Subcutaneous adipose tissue (tissue), 4 donors: Measurements from ENCODE around the gene EIF2B1. TPM values are rescaled to one million over a fixed set of nuclear protein-coding genes. Genes with fewer than 3 reads are reported as not detected.

Experiments
- CTCF ChIP-seq: fragments of 450-650 bp; IDR thresholded peaks from one replicate; pipeline ENCODE4 v1.5.1; 2016; ENCODE audit warnings: low read depth, mild to moderate bottlenecking, control low read depth, antibody characterized with exemption, moderate library complexity
- total RNA-seq, 4 donors: library from RNA; depleted of rRNA; stranded (reverse); fragments of >200 nt; gene quantifications; one replicate each; pipeline ENCODE4 v1.1.0, GENCODE V29; 2016

The EIF2B1 gene
- 10 to 100 TPM; 57.6 to 94.5 (median 70.4) TPM for total RNA-seq

- TF ChIP-seq CTCF: no peak
Measured at GRCh38 chr12:123633379-123634141, at the start of gene EIF2B1, which contains the start of gene GTF2H3. Gene EIF2B1 (minus strand): TSS chr12:123633686. CDS start chr12:123633557, 129 bp downstream. Gene GTF2H3 (plus strand): TSS chr12:123633829. CDS start chr12:123633860, 31 bp downstream.

- TF ChIP-seq CTCF: no peak
Measured at GRCh38 chr12:123681605-123682004, 48.1 kb upstream of the EIF2B1 start.

- TF ChIP-seq CTCF: no peak
Measured at GRCh38 chr12:123678981-123679380, 45.5 kb upstream of the EIF2B1 start.

GRCh38 chr12:123676616-123677320 is 43.3 kb upstream of the EIF2B1 start:
- TF ChIP-seq CTCF: no peak

- TF ChIP-seq CTCF: no peak
Measured at GRCh38 chr12:123675436-123675835, 42.0 kb upstream of the EIF2B1 start.

GRCh38 chr12:123671876-123672275 is 38.4 kb upstream of the EIF2B1 start:
- TF ChIP-seq CTCF: no peak
